GM18498 (cell line): ENCODE data around the gene ARHGEF10L.

Experiments used
- ATAC-seq: cut with Tn5 transposase; IDR thresholded peaks from one replicate; pipeline ENCODE4 v1.9.1; 2021; ENCODE audit warnings: mild to moderate bottlenecking, moderate library complexity; ENCODE audit not compliant: unreplicated experiment

The ARHGEF10L gene

DNA sequence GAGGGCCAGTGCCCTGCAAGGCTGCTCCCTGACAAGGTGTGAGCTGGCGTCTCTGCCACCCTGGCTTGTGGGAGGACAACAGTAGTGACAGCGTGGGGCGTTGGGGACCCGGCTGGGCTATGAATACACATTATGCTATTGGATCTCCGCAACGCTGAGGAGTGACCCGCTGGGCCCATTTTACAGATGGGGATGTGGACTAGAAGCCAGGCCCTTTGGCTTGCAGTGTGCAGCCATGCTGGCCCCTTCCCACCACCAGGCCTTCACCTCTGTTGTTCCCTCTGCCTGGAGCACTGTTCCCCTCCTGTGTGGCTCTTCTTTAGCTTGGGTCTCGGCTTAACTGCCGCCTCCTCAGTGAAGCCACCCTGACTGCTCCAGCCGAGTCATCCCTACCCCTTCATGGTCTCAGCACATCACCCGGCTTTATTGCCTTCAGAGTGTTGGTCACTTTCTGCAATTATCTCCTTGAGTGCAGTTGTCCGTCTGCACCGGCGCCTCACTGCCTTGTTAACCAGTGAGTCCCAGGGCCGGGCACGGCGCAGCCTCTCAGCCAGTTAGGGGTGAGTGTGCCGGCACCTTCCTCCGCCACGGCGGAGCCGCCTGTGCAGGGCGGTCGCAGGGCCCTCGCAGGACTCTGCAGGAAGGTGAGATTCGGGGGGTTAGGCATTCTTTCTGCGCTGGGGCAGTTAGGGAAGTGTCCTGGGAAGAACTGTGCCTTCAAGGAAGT lies 131.3 kb downstream of the ARHGEF10L start:
- ATAC-seq, result no peak

DNA sequence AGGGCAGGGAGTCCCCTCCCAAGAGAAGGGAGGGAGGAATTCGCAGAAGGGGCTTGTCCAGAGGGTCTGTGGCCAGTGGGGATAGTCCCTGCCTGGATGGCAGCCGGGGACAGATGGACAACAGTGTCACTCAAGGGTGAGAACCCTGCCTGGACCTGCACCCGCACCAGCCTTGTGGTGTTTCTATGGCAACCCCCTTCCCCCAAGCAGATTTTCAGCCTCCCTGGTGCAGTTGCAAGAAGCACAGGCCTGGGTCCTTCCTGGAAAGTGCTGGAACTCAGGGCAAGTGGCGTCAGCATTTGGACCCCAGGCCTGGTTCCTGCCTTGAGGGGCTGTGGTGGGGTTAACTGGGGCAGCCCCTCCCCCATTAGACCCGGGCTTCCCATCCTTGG lies 131.8 kb downstream of the ARHGEF10L start:
- no peak for ATAC-seq

DNA sequence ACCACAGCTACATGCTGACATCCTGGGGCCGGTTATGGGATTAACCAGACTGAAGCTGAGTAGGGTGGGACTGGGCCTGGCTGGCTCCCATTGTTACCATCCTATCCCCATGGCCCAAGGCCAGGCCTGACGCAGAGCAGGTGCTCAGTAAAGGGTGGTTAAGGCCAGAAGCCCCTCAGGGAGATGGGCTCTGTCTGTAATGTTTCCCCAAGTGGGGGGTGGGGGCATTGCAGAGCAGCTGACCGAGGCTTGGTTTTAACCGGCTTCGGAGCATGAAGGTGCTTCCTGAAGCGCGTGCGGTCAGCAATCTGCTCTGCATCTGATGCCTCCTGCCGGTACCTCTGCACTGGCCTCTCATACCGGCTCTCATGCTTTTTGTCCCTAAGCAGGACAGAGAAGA lies 132.2 kb downstream of the ARHGEF10L start:
- no peak for ATAC-seq

DNA sequence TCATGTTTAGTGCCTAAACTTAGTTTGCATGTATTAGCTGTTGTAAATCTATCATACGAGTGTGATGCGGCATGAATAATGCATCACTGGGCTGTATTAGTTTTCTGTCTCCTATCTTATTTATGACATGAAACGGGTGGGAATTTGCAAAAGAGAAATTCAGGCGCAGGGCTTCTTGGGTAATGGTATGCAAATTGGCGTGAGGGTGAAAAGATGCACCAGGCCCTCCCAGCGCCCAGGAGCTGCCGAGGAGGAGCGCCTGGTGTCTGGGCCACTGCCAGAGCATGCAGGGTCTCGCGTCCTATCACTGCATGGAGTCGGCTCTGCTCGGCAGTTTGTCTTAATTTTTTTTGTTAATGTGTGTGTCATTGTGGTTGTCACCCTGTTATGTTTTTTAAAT lies 132.7 kb downstream of the ARHGEF10L start:
- ATAC-seq, result no peak

DNA sequence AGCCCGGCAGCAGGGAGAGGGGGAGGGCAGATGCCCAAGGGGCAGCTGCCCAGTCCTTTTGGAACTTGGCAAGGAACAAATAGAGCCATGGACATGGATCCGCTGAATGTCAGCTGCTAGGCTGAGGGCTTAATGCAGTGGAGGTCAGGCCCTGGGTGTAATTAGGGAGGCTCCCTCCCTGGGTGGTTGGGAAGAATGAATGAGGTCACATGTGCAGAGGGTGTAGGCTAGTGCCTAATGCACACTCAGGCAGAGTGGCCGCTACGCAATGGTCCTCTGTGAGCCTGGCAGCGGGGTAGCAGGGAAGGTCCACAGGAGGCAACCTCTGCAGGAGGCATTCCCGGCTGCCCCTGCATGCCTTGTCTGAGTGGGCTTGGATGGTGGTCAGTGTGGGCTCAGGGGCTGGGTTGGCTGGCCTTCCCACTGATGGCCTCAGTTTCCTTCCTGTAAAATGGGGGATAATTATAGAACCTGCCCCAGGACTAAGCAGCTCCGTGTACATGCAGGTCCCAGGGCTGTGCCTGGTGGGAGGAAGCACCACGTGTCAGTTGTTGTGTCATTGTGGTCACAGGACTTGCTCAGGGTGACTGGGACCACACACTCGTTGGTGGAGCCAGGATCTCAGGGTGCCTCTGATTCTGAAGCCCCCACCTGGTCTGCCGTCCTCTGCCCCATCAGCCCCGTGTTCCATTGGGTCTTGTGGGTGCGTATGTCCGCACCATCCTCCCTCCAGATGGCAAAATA lies 134.0 kb downstream of the ARHGEF10L start:
- ATAC-seq, result no peak

DNA sequence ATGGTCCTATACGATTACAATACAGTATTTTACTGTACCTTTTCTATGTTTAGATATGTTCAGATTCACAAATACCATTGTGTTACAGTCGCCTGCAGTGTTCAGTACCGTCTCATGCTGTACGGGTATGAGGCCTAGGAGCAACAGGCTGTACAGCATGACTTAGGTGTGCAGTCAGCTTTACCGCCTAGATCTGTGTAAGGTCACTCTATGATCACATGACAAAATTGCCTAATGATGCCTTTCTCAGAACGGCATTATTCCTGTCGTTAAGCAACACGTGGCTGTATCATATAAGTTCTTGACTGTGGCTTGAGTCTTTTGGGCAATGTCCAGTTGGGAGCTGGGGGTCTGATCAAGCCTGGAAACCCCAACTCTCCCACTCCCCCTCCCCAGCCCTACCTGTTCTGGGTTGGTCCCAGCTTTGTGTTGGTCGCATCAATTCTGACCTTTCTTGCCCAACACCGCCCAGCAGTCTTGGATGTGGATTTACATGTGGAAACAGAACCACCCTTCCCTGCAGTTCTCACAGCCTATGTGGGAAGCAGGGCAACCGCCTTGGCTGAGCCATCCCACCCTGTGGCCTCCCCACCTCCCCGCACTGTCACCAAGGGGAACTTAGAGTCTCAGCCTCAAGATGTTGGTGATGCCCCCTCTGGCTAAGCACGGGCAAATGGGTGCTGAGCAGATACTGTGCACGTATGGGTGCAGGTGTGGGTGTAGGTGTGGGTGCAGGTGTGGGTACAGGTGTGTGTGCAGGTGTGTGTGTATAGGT lies 135.4 kb downstream of the ARHGEF10L start:
- ATAC-seq, result no peak

DNA sequence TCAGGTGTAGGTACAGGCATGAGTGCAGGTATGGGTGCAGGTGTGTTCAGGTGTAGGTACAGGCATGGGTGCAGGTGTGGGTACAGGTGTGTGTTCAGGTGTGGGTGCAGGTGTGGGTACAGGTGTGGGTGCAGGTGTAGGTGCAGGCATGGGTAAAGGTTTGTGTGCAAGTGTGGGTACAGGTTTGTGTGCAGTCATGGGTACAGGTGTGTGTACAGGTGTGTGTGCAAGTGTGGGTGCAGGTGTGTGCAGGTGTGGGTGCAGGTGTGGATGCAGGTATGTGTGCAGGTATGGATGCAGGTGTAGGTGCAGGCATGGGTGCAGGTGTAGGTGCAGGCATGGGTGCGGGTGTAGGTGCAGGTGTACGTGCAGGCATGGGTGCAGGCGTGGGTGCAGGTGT lies 136.2 kb downstream of the ARHGEF10L start:
- no peak for ATAC-seq

DNA sequence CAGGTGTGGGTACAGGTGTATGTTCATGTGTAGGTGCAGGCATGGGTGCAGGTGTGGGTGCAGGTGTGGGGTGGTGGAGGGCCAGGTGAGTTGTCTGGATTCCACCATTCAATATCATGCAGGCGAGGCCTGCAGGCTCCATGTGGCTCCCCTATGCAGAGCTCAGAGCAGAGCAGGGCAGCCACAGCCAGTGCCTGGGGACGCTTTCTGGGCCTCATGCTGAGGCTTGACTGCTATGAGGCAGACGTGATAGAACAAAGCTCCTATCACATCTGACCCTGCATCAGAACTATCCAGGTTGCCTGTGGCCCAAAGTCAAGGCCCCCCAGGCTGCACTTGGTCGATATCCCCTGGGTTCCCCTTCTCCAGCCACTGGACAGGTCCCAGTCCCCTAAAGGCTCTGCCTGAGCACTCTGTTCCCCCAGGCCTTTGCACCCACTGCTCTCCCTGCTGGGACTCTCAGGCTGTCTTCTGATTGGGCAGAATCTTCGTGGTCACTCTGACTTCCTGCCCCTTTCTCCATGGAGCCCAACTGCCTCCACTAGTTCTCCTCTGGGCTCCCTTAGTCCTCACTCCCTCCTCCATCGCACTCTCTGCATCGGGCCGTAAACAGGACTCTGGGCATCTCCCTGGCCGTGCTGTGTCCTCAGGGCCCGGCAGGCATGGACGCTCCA lies 137.0 kb downstream of the ARHGEF10L start:
- no peak for ATAC-seq

DNA sequence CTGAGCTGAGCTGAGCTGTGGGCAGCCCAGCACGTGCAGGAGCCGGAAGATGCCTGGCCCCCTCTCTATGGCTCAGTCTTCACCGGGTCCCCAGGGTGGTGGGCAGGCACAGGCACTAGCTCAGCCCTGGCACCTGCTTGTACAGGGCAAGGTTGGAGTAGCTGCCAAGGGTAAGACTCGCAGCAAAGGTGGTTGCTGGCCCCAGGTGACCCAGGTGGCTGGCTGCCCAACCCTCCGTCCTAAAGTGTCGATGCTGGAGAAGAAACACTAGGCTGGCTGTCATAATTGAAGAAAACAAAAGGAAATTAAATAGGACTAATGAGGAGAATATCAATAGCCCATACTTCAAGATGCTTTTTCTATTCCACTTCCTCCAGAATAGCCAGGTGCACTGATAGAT lies 138.5 kb downstream of the ARHGEF10L start:
- no peak for ATAC-seq

DNA sequence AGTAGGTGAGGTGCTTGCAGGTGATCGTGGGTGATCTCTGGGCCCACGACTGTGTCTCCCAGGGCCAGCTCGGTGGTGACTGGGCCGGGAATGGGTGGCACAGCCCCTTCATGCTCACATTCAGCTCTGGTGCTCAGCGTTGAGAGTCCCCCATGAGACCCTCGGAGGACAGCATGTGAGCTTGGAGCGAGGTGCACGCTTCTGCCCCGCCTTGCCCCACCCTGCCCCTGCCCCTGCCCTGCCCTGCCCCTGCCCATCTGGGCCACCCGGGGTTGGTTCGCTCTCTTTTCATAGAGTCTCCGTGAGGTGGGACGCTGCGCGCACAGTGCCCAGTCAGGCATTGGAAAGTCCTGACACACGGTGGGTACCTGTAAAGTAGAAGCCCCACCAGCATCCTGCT lies 140.4 kb downstream of the ARHGEF10L start:
- ATAC-seq, result no peak

DNA sequence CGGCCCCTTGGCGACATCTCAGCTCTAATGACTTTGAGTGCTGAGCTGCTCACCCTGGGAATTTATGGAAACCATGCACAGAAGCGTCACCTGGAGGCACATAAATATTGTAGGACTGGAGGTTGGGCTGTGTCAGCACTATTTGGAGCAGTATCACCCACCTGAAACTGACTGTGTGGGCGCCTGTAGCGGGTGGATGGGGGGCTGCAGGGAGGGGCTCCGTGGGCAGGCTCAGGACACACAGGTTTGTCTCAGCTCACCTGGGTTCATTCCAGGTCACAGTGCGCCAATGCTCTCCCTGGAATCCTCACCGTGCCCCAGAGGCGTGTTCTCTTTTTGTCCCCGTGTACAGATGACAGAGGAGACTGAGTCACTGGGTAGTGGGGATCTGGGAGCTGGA lies 140.8 kb downstream of the ARHGEF10L start:
- no peak for ATAC-seq

DNA sequence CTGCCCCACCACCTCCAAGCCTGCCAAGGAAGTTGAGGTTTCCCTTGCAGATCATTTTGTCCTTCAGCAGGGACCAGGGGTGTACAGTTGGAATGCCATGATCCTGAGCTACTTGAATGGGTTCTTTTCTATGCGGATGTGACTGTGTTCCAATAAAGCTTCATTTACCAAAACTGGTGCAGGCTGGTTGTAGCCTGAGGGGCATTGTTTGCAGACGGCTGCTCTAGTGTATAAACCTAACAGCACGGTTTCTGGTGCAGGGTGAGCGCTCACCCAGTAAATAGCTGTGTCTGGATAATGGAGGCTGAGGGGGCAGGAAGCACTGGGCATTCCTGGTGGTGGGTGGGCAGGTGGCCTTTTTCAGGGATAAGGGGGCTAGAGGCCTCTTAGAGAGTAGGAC lies 142.9 kb downstream of the ARHGEF10L start:
- no peak for ATAC-seq

DNA sequence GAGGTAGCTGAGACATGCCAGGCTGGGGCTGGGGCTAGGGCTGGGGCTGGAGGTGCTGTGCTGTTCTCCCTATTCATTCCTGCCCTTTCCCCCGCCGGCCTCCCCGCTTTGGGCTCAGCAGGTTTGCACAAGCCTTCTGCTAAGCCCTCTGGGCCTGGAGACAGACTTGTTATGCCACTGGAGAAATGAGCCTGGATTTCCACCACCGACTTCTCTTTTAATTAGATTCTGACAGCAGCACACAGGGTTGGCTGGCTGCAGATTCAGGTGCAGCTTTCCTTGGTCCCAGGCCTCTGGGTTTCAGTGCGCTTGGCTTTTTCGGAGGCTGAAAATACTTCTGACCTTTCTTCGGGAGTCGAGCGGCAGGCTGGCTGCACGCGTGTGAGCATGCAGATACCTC lies 144.1 kb downstream of the ARHGEF10L start:
- no peak for ATAC-seq

DNA sequence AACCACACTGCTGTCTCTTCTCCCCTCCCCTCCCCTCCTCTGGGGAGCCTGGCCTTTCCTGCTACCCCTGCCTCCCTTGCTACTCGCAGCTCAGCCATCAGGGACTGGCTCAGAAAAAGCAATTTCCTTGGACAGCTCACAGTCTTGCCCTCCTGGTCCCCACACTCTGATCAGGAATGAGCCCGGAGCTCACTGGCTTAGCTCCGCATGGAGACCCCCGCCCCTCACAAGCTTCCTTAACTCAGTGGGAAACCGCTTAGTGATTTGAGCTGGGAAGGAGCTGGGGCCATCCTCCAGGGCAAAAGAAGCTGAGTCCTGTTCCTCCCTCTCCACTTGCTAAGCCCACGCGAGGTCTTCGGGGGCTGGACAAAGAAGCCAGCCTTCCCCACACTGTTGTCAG lies 145.3 kb downstream of the ARHGEF10L start:
- no peak for ATAC-seq

DNA sequence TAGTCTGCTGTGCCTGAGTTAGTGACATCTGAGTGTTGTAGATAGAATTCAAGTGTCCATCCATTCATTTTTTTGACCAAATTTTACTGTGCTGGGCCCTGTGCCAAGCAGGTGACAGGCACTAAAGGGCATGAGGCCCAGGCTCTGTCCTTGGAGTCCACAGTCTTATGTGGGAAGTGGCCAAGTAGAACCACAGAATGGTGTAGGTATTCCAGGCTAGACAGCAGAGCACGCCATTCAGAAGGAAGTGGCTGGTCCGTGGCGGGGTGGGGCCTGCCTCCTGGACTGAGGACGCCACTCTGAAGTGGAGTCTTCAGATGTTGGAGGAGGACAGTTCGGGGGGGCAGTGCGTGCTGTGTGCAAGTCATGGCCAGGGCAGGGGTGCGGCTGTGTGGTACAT lies 146.8 kb downstream of the ARHGEF10L start:
- no peak for ATAC-seq

DNA sequence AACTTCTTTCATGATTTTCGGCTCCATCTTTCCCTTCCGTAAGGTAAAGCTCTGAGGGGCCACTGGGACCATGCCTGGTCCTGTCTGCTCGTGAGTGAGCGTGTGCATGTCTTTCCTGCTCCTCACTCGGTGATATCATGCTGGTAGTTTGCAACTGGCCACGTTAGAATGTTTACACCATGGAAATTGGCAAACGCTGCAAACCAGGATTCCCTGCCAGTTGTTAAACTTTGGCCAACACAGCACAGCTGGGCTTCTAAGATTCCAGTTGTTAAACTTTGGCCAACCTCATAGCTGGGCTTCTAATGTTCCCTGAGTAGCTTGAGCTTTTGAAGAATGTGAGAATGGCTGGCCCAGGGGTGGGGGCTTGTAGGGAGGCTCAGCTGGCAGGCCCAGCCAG lies 147.6 kb downstream of the ARHGEF10L start:
- no peak for ATAC-seq

DNA sequence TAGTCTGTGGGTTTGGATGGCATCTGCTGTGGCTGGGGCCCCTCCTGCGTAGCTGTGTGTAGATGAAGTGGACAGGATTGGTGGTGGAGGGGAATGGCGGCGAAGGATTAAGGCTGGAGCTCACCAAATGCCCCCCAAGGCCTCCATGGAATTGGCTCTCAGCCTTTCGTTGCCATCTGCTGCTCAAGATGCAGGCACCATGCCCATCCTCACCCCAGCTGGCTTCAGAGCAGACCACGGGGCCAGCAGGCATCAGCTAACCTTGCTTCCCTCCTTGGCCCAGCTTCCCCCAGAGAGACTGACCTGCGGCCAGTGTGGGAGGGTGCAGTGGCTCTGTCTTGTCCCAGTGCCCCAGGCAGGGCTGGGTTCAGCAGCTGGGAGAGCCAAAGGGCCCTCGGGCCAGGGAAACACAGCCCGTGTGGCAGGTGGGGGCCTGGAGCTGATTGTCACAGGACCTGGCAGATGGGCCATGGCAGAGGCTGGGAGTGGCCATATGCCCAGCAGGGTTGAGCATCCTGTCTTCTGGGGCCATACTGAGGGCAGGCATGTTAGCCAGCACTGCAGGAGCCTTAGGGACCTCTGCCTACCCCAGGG lies 148.8 kb downstream of the ARHGEF10L start:
- ATAC-seq, result no peak

DNA sequence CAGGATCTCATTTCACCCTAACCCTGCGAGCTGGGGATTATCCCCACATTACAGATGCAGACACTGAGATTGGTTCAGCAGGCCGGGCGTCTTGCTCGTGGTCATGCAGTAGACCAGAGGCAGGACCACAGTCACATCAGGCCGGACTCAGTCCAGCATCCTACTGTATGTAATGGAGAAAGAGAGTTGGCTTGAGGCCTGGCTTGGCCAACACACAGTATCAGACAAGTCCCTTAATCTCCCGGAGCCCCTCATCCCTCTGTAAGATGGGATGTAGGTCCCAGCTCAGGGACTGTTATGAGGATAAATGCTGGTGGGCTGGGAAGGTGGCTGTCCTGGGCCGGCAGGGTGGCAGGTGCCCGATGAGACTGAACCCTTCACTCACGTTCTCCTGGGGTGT lies 149.5 kb downstream of the ARHGEF10L start:
- no peak for ATAC-seq

DNA sequence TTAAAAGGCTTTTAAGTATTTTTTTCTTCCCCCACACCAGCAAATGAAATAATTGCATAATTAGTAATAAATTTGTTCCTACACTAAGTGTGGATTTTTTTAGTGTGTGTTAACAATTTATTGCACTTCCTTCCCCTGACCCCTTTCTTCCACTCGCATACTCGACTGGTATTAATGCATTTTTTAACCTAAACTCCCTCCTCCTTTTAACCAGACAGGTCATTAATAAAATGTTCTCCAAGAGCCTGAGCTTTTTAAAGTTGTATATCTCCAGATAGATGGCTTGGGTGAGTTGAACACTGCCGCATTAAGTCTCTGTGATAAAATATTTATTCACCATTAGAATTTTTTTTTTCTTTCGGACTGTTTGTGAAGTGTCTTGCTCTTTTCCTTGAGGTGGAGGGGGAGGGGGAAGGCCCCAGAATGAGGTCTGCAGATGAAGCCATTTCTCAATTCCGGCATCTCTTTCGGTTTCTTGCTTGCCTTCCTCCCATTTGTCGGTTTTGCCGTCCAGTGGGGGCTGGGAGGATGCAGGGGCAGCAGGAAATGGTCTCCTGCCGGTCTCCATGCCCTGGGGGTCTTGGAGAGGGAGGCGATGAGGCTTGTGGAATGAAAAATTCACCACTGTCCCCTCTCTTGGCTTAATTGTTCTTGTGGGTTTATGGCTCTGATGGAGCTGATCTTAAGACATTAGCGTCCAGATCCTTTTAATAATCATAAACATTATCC lies 151.6 kb downstream of the ARHGEF10L start:
- no peak for ATAC-seq

DNA sequence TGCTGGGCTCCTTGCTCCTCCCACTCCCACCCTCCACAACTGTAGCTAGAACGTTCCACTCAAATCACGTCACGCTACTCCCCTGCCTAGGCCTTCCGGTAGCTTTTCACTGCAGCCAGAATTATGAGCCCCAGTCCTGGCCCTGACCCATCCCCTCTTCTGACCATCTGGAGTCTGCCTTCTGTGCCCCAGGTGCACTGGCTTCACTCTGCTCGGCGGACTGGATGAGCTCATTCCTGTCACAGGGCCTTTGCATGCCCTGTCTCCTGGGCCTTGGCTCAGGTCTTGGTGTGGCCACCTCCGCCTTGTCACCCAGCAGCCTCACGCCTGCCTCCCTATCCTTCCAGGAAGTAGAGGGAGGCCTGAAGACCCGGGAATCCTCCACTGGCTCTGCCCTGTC lies 153.1 kb downstream of the ARHGEF10L start:
- ATAC-seq, result no peak
